Endothelial cell of umbilical vein (primary cell): Measurements from ENCODE around the gene TRAPPC5. TPM values are rescaled to one million over a fixed set of nuclear protein-coding genes. Genes with fewer than 3 reads are reported as not detected.

Experiments used
- BruUV-seq: library from RNA; stranded (reverse); fragments of 400-500 nt; replicated peaks from 2 replicates; lab custom pipeline; 2021; lab: Mats Ljungman, UMichigan
- CTCF ChIA-PET: fragments of 300-600, 350-600 bp; sonication (Branson Sonifier 250); formaldehyde crosslinking; loops from one replicate; lab custom pipeline; 2021; ENCODE audit warnings: antibody characterized with exemption, inconsistent platforms; lab: Charles Lee
- POLR2A ChIA-PET: fragments of 300-600, 350-600 bp; sonication (Branson Sonifier 250); formaldehyde crosslinking; loops from one replicate; lab custom pipeline; 2021; ENCODE audit warnings: antibody characterized with exemption, inconsistent platforms; lab: Charles Lee
- DNase-seq: peaks from one replicate; pipeline ENCODE4 v3.0.0-alpha.2; 2011; ENCODE audit warnings: low read depth, low spot score
- FAIRE-seq: peaks from 2 replicates; lab custom pipeline; 2011; peaks lifted over from hg19 to GRCh38; lab: Jason Lieb, UNC
- H2AFZ ChIP-seq: 2 replicates; pipeline ENCODE4 v1.6.0; 2012; ENCODE audit warnings: low read depth, low read length, control low read depth, inconsistent platforms
- H3K27ac ChIP-seq: 2 replicates; pipeline ENCODE4 v1.5.1; 2011; ENCODE audit warnings: low read depth, mild to moderate bottlenecking, control low read depth, low read length, moderate library complexity; ENCODE audit not compliant: insufficient read depth
- H3K27me3 ChIP-seq, 2 experiments: 2 replicates each; pipeline versions ENCODE4 v1.6.0 to v1.6.1; 2011; ENCODE audit warnings: low read length in 2 of 2, mixed read lengths in 1 of 2; ENCODE audit not compliant: control insufficient read depth in 2 of 2, insufficient read depth in 2 of 2
- H3K36me3 ChIP-seq, 2 experiments: 2 replicates in 1 of 2; 3 replicates in 1 of 2; pipeline ENCODE4 v1.5.1; 2011; ENCODE audit warnings: low read length in 2 of 2, mild to moderate bottlenecking in 1 of 2, moderate library complexity in 1 of 2; ENCODE audit not compliant: control insufficient read depth in 2 of 2, insufficient read depth in 2 of 2; ENCODE audit errors: extremely low read depth in 1 of 2
- H3K4me1 ChIP-seq: 3 replicates; pipeline ENCODE4 v1.5.1; 2011; ENCODE audit warnings: mild to moderate bottlenecking, low read length; ENCODE audit not compliant: control insufficient read depth, insufficient read depth; ENCODE audit errors: extremely low read depth
- H3K4me2 ChIP-seq: 2 replicates; pipeline ENCODE4 v1.6.1; 2011; ENCODE audit warnings: low read length, control low read depth, mixed read lengths; ENCODE audit not compliant: insufficient read depth
- H3K4me3 ChIP-seq, 3 experiments: fragments of 200-600 bp in 1 of 3; sonication (generic), shearing (Covaris generic) in 1 of 3; replicated peaks in 1 of 3; 2 replicates each; pipeline ENCODE4 v1.5.1; 2011 to 2016; ENCODE audit warnings: control low read depth in 3 of 3, low read length in 3 of 3, mild to moderate bottlenecking in 2 of 3, inconsistent platforms in 1 of 3, low read depth in 1 of 3, moderate library complexity in 1 of 3; ENCODE audit not compliant: insufficient read depth in 1 of 3
- H3K79me2 ChIP-seq: 2 replicates; pipeline ENCODE4 v1.6.0; 2012; ENCODE audit warnings: low read length, inconsistent platforms; ENCODE audit not compliant: control insufficient read depth, insufficient read depth
- H3K9ac ChIP-seq: replicated peaks from 2 replicates; pipeline ENCODE3; 2011; ENCODE audit warnings: low read length, control low read depth; ENCODE audit not compliant: insufficient read depth; ENCODE audit errors: extremely low read depth
- H3K9me1 ChIP-seq: replicated peaks from 3 replicates; pipeline ENCODE4 v1.6.0; 2011; ENCODE audit warnings: mild to moderate bottlenecking, low read length; ENCODE audit not compliant: control insufficient read depth, insufficient read depth; ENCODE audit errors: extremely low read depth
- H3K9me3 ChIP-seq: replicated peaks from 2 replicates; pipeline ENCODE4 v1.5.1; 2012; ENCODE audit warnings: low read length, inconsistent platforms; ENCODE audit not compliant: control insufficient read depth, insufficient read depth
- H4K20me1 ChIP-seq: replicated peaks from 2 replicates; pipeline ENCODE3; 2011; ENCODE audit warnings: mild to moderate bottlenecking, low read length; ENCODE audit not compliant: control insufficient read depth, insufficient read depth; ENCODE audit errors: extremely low read depth
- CTCF ChIP-seq, 2 donors: IDR thresholded peaks; 1 replicate in 1 of 2; 2 replicates in 1 of 2; pipeline ENCODE4 v1.5.1; 2011; ENCODE audit warnings: low read length in 2 of 2, mild to moderate bottlenecking in 2 of 2, moderate library complexity in 2 of 2, control low read depth in 1 of 2, inconsistent platforms in 1 of 2, low read depth in 1 of 2; ENCODE audit not compliant: insufficient read depth in 1 of 2; ENCODE audit errors: extremely low read depth in 1 of 2
- EZH2 ChIP-seq: IDR thresholded peaks from 2 replicates; pipeline ENCODE4 v1.6.1; 2012; ENCODE audit warnings: borderline replicate concordance, low read depth, mild to moderate bottlenecking, moderate library complexity, low read length, inconsistent platforms; ENCODE audit not compliant: severe bottlenecking
- FOS ChIP-seq: IDR thresholded peaks from 2 replicates; pipeline ENCODE4 v1.6.1; 2011; ENCODE audit warnings: mild to moderate bottlenecking, low read length, moderate library complexity, borderline replicate concordance; ENCODE audit not compliant: insufficient read depth
- GATA2 ChIP-seq: IDR thresholded peaks from 2 replicates; pipeline ENCODE4 v1.7.0; 2011; ENCODE audit warnings: low read depth, mild to moderate bottlenecking, moderate library complexity, mixed read lengths, low read length; ENCODE audit not compliant: insufficient read length, insufficient read depth
- JUN ChIP-seq: IDR thresholded peaks from 2 replicates; pipeline ENCODE4 v1.6.1; 2011; ENCODE audit warnings: borderline replicate concordance, low read depth; ENCODE audit not compliant: insufficient read length, insufficient read depth
- MAX ChIP-seq: IDR thresholded peaks from 2 replicates; pipeline ENCODE4 v1.6.1; 2011; ENCODE audit not compliant: insufficient read depth, insufficient read length
- MYC ChIP-seq: IDR thresholded peaks from one replicate; pipeline ENCODE4 v1.6.1; 2011; ENCODE audit warnings: mild to moderate bottlenecking, low read depth, low read length
- POLR2A ChIP-seq: IDR thresholded peaks from 2 replicates; pipeline ENCODE4 v1.6.1; 2012; ENCODE audit warnings: low read depth, mild to moderate bottlenecking, control low read depth, low read length
- POLR2AphosphoS5 ChIP-seq: IDR thresholded peaks from 2 replicates; pipeline ENCODE4 v1.6.1; 2012; ENCODE audit warnings: low read depth, mild to moderate bottlenecking, control low read depth, low read length, moderate library complexity; ENCODE audit not compliant: insufficient read depth
- dilution Hi-C: fragments of 300-500 bp; cut with MboI; formaldehyde crosslinking; loops from one replicate; pipeline ENCODE4 v1.15.0; 2019; ENCODE audit warnings: low sequenced_read_pairs; ENCODE audit not compliant: extremely low pct_ligation_motif_present
- intact Hi-C: fragments of 100-400 bp; cut with micrococcal nuclease; formaldehyde crosslinking; loops from one replicate; pipeline ENCODE4 v1.10.0; 2022
- polyA plus RNA-seq, 4 experiments: library from polyadenylated mRNA; depleted of rRNA in 3 of 4; stranded (reverse) in 3 of 4; unstranded in 1 of 4; fragments of >200 nt; gene quantifications; 2 replicates each; pipeline versions ENCODE4 v1.2.1 to v1.2.3, GENCODE V29; 2011 to 2012; ENCODE audit warnings: missing spikeins in 1 of 4
- total RNA-seq: library from RNA; stranded (reverse); gene quantifications from 2 replicates; pipeline ENCODE4 v1.2.3, GENCODE V29; 2021

TRAPPC5 gene
- total and polyA plus RNA-seq, 2 donors (not counting 3 experiments of a cell fraction or from before 2014, with no cell fraction given), result 114 to 172 TPM

GRCh38 chr19:7668842-7669241 lies 11.8 kb upstream of the TRAPPC5 start, which contains the start of gene RETN:
TSS of gene RETN (plus strand) at chr19:7669049. CDS start at chr19:7669327, 278 bp downstream.
- no peak within 1 kb of the TSS for H3K4me2 ChIP-seq
- no peaks in the 10 kb centered on the region for H3K9me1 ChIP-seq
- no peak within 1 kb of the TSS for H3K4me3 ChIP-seq
- POLR2A ChIA-PET, result no interaction called here
- no peak within 1 kb of the TSS for H2AFZ ChIP-seq
- intact Hi-C loops (no loop called here), dilution Hi-C loops (no loop called here)
- TF ChIP-seq CTCF (IDR thresholded peaks at IDR 0.05; ENCODE audit: extremely low read depth in 1 of 2, insufficient read depth in 1 of 2, low read depth in 1 of 2, low read length in 2 of 2) (no peak), EZH2 (no peak), GATA2 (no peak), FOS (no peak), JUN (no peak), MAX (no peak), MYC (no peak), POLR2A (no peak), POLR2AphosphoS5 (no peak)
- H3K36me3 ChIP-seq, result no peaks in the 10 kb centered on the region
- no peaks in the 10 kb centered on the region for H3K9me3 ChIP-seq
- H3K27ac ChIP-seq, result no peak within 1 kb of the TSS
- DNase-seq (no peak), FAIRE-seq (no peak)
- no peaks in the 10 kb centered on the region for H3K4me1 ChIP-seq
- no peaks in the 10 kb centered on the region for H4K20me1 ChIP-seq
- H3K9ac ChIP-seq, result no peak within 1 kb of the TSS
- H3K27me3 ChIP-seq, result peaks cover 9 to 13% of the 10 kb centered on the region in 2 experiments
- no peaks in the 10 kb centered on the region for H3K79me2 ChIP-seq
- BruUV-seq, result no TSS peak
- CTCF ChIA-PET, result interaction anchor here (0.9 to 4.8 kb wide), 2 partner anchors 12 to 13 kb away, joined by 4 to 27 read pairs; partner anchors contain the start of gene TRAPPC5
